Fibroblast of skin of right quadriceps (primary cell): ENCODE results near the gene PCDHA4.
A peak's percentile ranks its signal among the peaks of the same experiment; 100 is the strongest.
"Not testable (repeated sequence)": the region's sequence is repeated elsewhere in the genome, so short reads cannot be mapped to it uniquely, and the experiment has no call there.

Source experiments
- DNase-seq: peaks from one replicate; pipeline ENCODE4 v3.0.0-alpha.2; 2013

The PCDHA4 gene

GRCh38 chr5:140822281-140822629, 15.4 kb downstream of the PCDHA4 start:
- no peak for DNase-seq

DNA sequence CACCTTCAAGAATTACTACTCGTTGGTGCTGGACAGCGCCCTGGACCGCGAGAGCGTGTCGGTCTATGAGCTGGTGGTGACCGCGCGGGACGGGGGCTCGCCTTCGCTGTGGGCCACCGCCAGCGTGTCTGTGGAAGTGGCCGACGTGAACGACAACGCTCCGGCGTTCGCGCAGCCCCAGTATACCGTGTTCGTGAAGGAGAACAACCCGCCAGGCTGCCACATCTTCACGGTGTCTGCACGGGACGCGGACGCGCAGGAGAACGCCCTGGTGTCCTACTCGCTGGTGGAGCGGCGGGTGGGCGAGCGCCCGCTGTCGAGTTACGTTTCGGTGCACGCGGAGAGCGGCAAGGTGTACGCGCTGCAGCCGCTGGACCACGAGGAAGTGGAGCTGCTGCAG, 16.1 kb downstream of the PCDHA4 start:
- DNase-seq = not testable (repeated sequence)

DNA sequence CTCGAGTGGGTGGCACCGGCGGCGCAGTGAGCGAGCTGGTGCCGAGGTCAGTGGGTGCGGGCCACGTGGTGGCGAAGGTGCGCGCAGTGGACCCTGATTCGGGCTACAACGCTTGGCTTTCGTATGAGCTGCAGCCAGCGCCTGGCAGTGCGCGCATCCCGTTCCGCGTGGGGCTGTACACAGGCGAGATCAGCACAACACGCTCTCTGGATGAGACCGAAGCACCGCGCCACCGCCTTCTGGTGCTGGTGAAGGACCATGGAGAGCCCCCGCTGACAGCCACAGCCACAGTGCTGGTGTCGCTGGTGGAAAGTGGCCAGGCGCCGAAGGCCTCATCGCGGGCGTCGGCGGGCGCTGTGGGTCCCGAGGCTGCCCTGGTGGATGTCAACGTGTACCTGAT, 16.6 kb downstream of the PCDHA4 start:
- no peak for DNase-seq

DNA sequence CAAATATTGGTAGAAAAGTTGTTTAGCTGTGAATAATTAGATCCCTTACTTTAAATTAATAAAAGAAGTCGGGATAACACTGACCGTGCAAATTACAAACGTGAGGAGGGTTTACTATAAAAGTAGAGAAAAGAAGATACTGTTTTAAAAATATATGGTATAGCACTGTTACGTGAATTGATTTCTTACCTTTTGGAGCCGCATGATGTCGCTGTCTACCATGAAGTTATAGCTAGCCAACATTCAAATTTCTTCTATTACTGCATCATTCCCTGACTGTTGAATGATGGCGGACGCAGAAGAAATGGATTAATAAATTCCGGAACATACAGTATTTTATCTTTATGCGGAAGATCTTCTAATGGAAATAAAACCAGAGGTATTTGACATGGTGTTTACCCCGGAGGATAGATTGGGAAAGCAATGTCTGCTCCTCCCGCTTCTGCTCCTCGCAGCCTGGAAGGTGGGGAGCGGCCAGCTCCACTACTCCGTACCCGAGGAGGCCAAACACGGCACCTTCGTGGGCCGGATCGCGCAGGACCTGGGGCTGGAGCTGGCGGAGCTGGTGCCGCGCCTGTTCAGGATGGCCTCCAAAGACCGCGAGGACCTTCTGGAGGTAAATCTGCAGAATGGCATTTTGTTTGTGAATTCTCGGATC, 21.0 kb downstream of the PCDHA4 start, which contains the start of gene PCDHA6:
Gene PCDHA6, plus strand, starts transcription at position 257 of the 658 bp plus-strand sequence. Its CDS starts 132 bp downstream, at position 389.
- no peak for DNase-seq

DNA sequence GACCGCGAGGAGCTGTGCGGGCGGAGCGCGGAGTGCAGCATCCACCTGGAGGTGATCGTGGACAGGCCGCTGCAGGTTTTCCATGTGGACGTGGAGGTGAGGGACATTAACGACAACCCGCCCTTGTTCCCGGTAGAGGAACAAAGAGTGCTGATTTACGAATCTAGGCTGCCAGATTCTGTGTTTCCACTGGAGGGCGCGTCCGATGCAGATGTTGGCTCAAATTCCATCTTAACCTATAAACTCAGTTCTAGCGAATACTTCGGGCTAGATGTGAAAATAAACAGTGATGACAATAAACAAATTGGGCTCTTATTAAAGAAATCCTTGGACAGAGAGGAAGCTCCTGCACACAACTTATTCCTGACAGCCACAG, 21.5 kb downstream of the PCDHA4 start:
- DNase-seq = no peak

- DNase-seq = not testable (repeated sequence)
Measured at GRCh38 chr5:140829511-140830501, 22.9 kb downstream of the PCDHA4 start.

GRCh38 chr5:140833993-140834392, 27.1 kb downstream of the PCDHA4 start, which contains the start of gene PCDHA7:
TSS of gene PCDHA7 (plus strand) at chr5:140834269. CDS start at chr5:140834384, 115 bp downstream.
- DNase-seq = peak; percentile 9

- not testable (repeated sequence) for DNase-seq
Measured at GRCh38 chr5:140834439-140835008, 27.7 kb downstream of the PCDHA4 start.

DNA sequence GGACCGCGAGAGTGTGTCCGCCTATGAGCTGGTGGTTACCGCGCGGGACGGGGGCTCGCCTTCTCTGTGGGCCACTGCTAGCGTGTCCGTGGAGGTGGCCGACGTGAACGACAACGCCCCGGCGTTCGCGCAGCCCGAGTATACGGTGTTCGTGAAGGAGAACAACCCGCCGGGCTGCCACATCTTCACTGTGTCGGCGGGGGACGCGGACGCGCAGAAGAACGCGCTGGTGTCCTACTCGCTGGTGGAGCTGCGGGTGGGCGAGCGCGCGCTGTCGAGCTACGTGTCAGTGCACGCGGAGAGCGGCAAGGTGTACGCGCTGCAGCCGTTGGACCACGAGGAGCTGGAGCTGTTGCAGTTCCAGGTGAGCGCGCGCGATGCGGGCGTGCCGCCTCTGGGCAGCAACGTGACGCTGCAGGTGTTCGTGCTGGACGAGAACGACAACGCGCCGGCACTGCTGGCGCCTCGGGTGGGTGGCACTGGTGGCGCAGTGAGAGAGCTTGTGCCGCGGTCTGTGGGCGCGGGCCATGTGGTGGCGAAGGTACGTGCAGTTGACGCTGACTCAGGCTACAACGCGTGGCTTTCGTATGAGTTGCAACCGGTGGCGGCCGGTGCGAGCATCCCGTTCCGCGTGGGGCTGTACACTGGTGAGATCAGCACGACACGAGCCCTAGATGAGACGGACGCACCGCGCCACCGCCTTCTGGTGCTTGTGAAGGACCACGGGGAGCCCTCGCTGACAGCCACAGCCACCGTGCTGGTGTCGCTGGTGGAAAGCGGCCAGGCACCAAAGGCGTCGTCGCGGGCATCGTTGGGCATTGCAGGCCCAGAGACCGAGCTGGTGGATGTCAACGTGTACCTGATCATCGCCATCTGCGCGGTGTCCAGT, 29.0 kb downstream of the PCDHA4 start:
- DNase-seq = no peak

- no peak for DNase-seq
Measured at GRCh38 chr5:140840978-140841962, 34.4 kb downstream of the PCDHA4 start, which contains the start of gene PCDHA8. TSS of gene PCDHA8 (plus strand) at chr5:140841187. CDS start at chr5:140841322, 135 bp downstream.

DNA sequence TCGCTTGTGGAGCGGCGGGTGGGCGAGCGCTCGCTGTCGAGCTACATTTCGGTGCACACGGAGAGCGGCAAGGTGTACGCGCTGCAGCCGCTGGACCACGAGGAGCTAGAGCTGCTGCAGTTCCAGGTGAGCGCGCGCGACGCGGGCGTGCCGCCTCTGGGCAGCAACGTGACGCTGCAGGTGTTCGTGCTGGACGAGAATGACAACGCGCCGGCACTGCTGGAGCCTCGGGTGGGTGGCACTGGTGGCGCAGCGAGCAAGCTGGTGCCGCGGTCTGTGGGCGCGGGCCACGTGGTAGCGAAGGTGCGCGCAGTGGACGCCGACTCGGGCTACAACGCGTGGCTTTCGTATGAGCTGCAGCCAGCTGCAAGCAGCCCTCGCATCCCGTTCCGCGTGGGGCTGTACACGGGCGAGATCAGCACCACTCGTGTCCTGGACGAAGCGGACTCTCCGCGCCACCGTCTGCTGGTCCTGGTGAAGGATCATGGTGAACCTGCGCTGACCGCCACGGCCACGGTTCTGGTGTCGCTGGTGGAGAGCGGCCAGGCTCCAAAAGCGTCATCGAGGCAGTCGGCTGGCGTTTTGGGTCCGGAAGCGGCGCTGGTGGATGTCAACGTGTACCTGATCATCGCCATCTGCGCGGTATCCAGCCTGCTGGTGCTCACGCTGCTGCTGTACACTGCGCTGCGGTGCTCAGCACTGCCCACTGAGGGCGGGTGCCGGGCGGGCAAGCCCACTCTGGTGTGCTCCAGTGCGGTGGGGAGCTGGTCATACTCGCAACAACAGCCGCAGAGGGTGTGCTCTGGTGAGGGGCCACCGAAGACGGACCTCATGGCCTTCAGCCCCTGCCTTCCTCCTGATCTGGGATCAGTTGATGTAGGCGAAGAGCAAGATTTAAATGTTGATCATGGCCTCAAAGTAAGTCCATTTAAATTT, 36.2 kb downstream of the PCDHA4 start:
- no peak for DNase-seq

DNA sequence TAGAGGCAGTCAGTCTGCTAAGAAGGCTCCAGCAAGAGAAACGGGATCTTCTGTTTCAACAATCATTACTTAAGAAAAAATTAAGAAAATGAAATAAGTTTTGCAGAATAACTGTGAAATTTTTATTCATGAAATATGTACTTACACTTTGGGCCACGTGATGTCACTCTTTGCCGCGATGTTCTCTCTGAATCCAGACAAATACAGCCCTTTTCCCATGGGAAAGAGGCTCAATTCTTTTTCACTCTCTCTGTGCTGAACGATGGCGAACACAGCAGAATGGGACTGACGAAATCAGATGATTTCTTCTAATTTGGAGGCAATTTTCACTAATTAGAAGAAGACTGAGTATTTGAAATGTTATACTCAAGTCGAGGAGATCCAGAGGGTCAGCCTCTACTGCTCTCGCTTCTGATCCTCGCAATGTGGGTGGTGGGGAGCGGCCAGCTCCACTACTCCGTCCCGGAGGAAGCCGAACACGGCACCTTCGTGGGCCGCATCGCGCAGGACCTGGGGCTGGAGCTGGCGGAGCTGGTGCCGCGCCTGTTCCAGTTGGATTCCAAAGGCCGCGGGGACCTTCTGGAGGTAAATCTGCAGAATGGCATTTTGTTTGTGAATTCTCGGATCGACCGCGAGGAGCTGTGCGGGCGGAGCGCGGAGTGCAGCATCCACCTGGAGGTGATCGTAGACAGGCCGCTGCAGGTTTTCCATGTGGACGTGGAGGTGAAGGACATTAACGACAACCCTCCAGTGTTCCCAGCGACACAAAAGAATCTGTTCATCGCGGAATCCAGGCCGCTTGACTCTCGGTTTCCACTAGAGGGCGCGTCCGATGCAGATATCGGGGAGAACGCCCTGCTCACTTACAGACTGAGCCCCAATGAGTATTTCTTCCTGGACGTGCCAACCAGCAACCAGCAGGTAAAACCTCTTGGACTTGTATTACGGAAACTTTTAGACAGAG, 41.6 kb downstream of the PCDHA4 start, which contains the start of gene PCDHA9:
Gene PCDHA9, plus strand, starts transcription at position 244 of the 964 bp plus-strand sequence. Its CDS starts 114 bp downstream, at position 358.
- not testable (repeated sequence) for DNase-seq

DNA sequence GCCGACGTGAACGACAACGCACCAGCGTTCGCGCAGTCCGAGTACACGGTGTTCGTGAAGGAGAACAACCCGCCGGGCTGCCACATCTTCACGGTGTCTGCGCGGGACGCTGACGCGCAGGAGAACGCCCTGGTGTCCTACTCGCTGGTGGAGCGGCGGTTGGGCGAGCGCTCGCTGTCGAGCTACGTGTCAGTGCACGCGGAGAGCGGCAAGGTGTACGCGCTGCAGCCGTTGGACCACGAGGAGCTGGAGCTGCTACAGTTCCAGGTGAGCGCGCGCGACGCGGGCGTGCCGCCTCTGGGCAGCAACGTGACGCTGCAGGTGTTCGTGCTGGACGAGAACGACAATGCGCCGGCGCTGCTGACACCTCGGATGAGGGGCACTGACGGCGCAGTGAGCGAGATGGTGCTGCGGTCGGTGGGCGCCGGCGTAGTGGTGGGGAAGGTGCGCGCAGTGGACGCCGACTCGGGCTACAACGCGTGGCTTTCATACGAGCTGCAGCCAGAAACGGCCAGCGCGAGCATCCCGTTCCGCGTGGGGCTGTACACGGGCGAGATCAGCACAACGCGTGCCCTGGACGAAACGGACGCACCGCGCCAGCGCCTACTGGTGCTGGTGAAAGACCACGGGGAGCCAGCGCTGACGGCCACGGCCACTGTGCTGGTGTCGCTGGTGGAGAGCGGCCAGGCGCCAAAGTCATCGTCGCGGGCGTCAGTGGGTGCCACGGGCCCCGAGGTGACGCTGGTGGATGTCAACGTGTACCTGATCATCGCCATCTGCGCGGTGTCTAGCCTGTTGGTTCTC, 43.2 kb downstream of the PCDHA4 start:
- DNase-seq = not testable (repeated sequence)

DNA sequence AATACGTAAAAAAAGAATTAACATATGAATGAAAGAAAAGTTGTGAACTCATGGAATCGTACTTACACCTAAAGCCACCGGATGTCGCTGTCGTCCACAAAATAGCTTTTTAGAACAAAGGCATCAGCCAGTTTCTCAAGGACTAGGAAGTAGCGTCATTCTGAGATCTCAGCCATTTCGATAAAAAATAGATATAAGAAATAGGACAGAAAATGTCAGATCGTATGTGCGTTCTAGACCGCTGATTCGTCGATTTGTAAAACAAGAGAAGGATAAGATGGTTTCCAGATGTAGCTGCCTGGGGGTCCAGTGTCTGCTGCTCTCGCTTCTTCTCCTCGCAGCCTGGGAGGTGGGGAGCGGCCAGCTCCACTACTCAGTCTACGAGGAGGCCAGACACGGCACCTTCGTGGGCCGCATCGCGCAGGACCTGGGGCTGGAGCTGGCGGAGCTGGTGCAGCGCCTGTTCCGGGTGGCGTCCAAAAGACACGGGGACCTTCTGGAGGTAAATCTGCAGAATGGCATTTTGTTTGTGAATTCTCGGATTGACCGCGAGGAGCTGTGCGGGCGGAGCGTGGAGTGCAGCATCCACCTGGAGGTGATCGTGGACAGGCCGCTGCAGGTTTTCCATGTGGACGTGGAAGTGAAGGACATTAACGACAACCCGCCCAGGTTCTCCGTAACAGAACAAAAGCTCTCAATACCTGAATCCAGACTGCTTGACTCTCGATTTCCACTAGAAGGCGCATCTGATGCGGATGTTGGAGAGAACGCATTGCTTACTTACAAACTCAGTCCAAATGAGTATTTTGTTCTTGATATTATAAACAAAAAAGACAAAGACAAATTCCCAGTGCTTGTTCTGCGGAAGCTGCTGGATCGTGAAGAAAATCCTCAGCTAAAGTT, 49.2 kb downstream of the PCDHA4 start, which contains the start of gene PCDHA10:
Gene PCDHA10, plus strand, starts transcription at position 126 of the 903 bp plus-strand sequence. Its CDS starts 152 bp downstream, at position 278.
- DNase-seq = no peak

DNA sequence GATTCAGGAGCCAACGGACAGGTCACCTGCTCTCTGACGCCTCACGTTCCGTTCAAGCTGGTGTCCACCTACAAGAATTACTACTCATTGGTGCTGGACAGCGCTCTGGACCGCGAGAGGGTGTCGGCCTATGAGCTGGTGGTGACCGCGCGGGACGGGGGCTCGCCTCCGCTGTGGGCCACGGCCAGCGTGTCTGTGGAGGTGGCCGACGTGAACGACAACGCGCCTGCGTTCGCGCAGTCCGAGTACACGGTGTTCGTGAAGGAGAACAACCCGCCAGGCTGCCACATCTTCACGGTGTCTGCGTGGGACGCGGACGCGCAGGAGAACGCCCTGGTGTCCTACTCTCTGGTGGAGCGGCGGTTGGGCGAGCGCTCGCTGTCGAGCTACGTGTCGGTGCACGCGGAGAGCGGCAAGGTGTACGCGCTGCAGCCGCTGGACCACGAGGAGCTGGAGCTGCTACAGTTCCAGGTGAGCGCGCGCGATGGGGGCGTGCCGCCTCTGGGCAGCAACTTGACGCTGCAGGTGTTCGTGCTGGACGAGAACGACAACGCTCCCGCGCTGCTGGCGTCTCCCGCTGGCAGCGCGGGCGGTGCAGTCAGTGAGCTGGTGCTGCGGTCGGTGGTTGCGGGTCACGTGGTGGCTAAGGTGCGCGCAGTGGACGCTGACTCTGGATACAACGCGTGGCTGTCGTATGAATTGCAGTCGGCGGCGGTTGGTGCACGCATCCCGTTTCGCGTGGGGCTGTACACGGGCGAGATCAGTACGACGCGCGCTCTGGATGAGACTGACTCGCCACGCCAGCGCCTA, 50.5 kb downstream of the PCDHA4 start:
- DNase-seq = no peak

GRCh38 chr5:140857987-140858240, 51.0 kb downstream of the PCDHA4 start:
- DNase-seq = no peak
